IPS-NIHi7 (cell line): ENCODE data around the gene KRTAP13-2.

ENCODE experiments used
- DNase-seq: peaks from one replicate; pipeline ENCODE4 v3.0.0; 2012; ENCODE audit warnings: mixed read lengths; ENCODE audit errors: extremely low spot score

The KRTAP13-2 gene

DNA sequence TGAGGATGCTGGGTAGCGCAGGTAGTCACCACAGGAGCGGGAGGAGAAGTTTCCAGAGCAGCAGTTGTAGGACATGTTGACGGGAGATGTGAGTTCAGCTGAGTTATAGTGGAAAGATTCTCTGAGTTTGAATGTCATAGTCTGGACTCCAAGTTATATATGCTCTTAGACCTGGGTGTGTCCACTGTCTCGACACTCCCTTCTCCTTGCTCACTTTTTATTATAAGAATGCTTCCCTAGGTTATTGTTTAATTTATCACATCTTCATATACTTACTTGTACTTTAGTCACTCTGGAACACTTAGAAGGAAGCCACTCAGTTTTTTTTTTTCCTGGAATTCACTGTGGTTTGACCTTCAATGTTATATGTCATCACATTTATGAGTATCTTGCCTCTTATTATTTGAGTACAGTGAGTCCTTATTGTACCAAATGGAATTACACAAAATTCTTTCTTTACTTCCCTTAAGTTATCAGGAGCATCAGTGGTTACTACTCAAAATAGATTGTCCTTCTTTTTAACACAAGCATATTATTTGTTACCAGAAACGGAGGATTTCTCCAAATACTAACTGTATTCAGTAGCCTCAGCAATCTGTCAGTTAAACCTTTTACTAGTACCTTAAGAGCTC lies at the start of gene KRTAP13-2:
Gene KRTAP13-2 (minus strand): TSS at position 133 of the 632 bp plus-strand sequence. CDS start 58 bp downstream, at position 75.
- DNase-seq: no peak

DNA sequence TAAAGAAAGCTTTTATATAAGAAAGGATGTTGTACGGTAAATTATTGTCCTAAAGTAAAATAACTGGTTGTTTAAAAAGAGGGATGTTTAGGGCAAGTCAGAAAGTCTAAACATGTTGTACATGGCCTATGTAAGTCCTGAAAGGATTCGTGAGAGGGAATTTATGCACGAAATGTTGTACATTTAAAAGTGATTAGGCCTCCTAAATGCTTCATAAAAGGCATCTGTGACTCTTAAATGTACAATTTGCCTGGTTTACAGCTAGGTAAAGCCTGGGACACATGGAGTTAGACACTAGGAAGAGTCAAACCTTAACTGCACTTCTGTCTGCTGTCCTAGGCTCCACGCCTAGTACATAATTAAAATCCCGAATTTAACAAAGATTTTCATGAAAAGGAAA lies 43.9 kb upstream of the KRTAP13-2 start:
- DNase-seq: no peak

- peak; percentile 90 for DNase-seq
Measured at GRCh38 chr21:30408782-30409494, 36.9 kb upstream of the KRTAP13-2 start.

DNA sequence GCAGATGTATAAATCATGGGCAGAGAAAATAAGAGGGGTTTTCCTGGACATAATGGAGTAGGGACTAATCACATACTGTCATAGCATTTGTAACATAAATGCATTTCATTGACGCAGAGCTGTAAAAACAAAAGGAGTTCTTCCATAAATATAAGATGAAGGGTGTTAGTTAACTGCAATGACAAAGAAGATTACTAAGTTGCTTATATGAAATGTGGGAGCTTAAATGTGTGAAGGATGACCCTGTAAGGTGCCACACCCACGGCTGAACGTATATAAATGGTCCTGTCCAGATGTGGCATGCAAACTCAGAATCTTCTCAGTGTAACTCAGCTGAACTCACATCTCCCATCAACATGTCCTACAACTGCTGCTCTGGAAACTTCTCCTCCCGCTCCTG lies 23.7 kb upstream of the KRTAP13-2 start, which contains the start of gene KRTAP13-1:
Gene KRTAP13-1 (plus strand): TSS at position 301 of the 400 bp plus-strand sequence. CDS start 56 bp downstream, at position 357.
- DNase-seq: no peak

- no peak for DNase-seq
Measured at GRCh38 chr21:30391492-30392025, 19.5 kb upstream of the KRTAP13-2 start.

DNA sequence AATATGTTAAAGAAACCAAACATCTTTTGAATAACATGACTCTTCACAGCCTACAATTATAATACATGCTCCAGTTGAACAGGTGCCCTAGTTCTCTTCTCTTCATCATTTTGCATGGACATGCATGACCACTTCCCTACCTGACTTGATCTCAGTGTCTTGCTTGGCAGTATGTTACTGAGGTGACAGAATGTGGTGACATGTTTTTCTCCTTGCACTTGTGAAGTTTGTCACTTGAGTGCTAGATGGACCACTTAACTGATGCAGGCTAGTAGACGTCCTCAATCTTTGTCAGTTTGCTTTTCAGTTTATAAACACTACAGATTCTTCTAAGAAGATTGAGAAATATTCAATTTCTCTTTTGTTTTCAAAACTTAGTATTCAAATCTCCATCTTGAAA lies 10.1 kb upstream of the KRTAP13-2 start:
- no peak for DNase-seq

DNA sequence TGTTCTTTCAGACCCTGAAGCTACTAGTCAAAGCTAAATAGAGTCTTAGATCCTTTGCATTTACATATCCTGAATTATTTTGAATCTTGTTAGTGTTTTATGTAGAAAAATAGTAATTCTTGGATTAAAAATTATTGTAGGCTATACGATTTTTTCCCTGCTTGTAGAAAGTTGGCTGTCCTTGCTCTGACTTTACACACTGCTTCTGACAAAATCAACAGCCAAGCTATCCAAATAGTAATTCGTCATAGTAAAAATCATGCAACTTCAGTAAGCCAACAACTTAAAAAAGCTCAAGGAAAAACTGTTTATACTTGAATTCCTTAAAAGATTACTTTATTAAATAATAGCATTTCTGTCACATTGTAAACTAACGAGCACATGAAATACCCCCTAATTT lies 16.2 kb downstream of the KRTAP13-2 start:
- DNase-seq: no peak

DNA sequence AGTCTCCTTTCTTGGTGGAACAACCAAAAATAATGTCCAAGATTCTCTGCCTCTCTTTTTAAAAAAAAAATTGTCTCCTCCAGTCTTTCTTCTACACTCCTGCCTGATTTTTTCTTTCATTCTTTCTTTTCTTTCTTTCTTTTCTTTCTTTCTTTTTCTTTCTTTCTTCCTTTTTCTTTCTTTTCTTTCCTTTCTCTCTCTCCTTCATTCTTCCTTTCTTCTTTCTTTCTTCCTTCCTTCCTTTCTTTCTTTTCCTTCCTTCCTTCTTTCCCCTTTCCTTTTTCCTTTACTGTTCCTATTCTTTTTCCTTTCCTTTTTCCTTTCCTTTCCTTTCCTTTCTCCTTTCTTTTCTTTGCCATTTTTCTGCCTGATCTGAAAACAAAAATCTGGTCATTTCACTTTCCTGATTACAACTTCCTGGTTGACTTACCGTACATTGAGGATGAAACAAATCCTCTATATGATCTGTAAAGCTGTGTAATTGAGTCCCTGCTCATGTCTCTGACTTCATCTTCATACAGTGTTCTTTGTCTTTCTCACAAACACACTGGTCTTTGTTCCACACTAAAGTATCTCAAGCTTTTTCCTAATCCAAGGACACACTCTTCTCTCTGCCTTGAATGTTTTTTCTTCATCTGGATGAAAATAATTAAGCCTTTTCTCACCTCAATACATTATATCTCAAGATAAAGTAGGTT lies 17.6 kb downstream of the KRTAP13-2 start:
- DNase-seq: no peak

DNA sequence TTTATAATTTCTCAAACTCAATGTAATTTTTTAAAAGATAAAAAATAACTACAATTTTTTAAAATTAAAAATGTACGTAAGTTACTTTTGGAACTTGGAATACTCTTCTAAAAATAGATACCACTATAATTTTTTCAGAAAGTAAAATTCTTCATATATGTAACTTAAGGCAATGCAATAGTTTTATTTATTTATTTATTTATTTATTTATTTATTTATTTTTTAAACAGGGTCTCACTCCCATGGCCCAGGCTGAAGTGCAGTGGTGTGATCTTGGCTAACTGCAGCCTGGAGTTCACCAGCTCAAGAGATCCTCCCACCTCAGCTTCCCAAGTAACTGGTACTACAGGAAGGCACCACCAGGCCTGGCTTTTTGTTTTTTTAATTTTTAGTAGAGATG lies 20.5 kb downstream of the KRTAP13-2 start:
- no peak for DNase-seq

DNA sequence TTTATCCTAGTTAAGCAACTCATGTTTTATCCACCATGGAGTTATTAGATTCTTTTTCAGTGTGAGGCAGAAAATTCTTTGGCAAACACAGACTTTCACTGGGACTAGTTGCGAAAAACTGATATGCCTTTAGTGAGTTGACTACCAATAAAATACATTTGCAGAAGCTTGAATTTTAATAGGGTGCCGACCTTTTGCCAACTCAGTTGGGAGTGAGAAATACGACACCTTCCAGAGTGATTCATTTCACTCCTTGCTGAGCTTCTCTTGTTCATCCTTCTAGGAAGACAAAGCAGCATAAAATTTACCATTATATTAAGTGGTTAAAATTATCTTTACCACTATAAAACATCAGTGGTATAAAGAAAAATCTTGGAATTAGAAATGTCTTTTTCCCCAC lies 22.5 kb downstream of the KRTAP13-2 start:
- DNase-seq: no peak

DNA sequence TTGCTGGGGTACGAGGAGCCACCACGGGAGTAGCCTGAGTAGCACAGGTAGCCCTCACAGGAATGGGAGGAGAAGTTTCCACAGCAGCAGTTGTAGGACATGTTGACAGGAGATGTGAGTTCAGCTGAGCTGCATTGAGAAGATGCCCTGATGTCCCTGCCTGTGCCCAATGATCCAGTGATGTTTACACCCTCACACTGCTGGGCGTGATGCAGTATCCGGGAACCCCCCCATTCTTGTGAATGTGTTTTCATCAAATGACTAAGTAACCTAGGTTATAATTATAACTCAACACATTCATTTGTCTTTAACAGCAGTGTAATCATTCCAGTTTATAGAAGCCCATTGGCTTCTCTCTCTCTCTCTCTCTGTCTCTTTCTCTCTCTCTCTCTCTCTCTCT lies 23.6 kb downstream of the KRTAP13-2 start, which contains the start of gene KRTAP23-1:
Gene KRTAP23-1 (minus strand): TSS at position 101 of the 400 bp plus-strand sequence. CDS start 0 bp downstream, at position 101.
- DNase-seq: no peak

GRCh38 chr21:30345014-30345413 lies 27.1 kb downstream of the KRTAP13-2 start:
- DNase-seq: no peak

DNA sequence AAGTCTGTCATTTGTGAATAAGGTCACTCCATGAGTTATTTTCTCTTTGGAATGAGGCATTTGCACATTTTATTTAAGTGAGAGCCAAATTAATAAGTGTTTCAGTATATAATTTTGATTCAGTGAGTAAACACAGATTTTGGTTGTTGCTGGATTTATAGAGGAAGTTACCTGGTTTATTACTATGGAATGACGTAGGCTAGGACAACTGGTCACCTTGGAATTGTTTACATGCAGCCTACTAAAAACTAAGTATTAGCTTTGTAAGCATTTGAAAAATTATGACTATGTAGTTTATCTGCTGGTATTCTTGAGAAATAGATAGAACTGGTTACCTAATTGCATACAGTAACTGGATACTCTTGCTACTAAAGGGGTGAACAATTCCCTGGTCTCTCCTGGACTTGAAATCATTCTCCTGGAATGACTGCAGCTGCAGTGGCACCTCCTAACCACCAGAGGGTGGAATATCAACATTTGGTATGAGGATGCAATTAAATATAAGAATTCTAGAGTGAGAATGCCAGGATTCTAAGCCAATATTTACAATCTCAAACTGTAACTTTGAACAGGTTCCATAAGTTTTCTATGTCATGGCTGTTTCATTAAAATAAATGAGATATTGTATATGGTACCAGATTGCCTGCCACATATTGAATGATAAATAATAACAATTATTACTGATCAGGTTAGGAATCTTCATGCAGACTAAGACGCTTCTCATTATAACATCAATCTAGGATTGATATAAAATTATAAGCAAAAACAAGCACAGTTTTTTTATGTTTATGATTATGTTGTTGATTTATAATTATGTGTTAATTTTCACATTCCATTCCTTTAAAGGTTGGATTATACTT lies 31.1 kb downstream of the KRTAP13-2 start:
- DNase-seq: peak; percentile 61

DNA sequence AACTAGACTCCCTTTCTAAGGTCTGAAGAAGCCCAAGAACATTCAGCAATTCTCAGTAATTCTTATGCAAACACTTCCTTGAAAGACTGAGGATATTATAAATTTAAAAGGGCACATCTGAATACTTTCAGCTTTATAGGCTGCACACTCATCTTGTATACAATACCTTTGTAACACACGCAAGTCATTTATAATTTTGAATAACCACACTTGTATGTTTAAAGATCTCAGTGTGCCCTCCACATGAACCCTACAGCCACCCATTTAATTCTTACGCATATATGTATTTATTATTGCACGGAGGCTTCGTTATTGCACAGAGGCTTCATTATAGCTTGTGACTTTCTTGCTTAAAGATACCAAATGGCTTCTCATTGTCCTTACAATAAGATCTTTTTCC lies 33.4 kb downstream of the KRTAP13-2 start:
- no peak for DNase-seq

DNA sequence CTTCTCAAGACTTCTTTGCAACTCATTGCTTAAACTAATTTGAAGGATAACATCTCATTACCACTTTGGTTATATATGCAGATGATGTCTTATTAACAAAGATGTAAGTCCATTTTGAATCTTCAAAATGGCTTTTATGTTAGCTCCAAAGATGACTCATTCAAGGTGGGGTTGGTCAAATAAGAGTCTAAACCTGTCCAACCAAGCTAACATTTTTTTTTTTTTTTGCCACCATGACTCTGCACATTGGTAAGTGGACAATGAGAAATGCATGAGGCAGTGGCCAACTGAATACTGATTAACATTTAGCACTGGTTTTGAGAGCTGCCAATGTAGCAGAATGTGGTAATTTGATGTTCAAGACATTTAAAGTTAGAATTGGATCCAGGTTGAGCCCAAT lies 34.3 kb downstream of the KRTAP13-2 start:
- no peak for DNase-seq

GRCh38 chr21:30337276-30337744 lies 34.8 kb downstream of the KRTAP13-2 start, which contains the start of gene KRTAP27-1:
TSS of gene KRTAP27-1 (minus strand) at chr21:30337694. CDS start at chr21:30337668, 26 bp downstream.
- no peak for DNase-seq

GRCh38 chr21:30336596-30336995 lies 35.5 kb downstream of the KRTAP13-2 start:
- no peak for DNase-seq

GRCh38 chr21:30333736-30334135 lies 38.3 kb downstream of the KRTAP13-2 start:
- DNase-seq: no peak

DNA sequence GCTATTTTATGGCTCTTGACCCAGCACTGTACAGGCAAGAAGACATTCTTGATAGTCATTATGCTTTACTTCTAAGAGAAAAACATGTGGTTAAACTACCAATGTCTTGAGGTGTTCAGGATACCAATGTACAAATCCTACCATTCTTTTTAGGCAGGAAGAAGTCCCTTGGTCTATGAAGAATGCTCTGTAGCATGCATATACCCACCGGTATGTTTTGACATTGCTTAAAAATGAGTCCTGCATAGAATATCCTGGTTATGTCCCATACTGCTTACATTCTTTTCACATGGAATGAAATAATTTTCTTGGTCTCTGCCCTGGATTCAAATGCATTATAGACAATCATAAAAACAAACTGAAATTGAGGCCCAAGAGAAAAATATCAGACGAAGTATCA lies 39.4 kb downstream of the KRTAP13-2 start:
- DNase-seq: no peak

DNA sequence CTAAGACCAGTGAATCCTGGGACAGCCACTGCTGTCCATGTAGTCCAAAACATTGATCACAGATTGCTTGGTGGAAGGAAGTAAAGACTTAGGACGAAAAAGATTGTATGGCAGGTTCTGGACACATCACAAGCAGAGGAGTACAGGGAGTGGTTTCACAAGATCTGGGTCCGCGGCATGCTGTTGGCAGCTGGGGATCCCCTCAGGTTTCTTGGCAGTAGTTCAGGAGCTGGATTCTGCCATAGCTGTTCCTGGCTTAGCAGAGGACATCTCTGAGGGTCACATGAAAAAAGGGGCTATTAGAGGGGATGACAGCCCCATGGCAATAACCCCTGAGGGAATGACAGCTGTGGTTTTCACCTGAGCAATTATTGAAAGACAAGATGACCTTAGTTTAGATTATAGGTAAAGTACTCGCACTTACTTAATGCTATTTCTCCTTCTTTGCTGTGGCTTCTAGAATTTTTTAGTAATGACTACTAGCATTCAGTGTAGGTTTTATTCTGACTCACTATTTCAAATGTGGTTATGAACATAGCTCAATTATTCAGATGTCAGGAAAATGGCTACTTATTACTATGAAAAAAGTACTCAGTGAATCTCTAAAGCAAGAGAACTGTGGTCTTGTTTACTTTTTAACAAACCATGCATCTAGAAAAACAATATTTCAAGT lies 42.7 kb downstream of the KRTAP13-2 start:
- DNase-seq: no peak
